Skin epidermis (tissue), 12 donors: ENCODE measurements around the gene USP48.
A peak's percentile ranks its signal among the peaks of the same experiment; 100 is the strongest.
"Not testable (repeated sequence)": the region's sequence is repeated elsewhere in the genome, so short reads cannot be mapped to it uniquely, and the experiment has no call there.

Experiments
- H3K27ac ChIP-seq, 21 experiments: fragments of 200-600 bp; sonication (generic) in 11 of 21; one replicate each; pipeline ENCODE4 v1.5.0; 2020; ENCODE audit warnings: mild to moderate bottlenecking in 3 of 21, inconsistent platforms in 2 of 21, moderate library complexity in 2 of 21
- H3K4me3 ChIP-seq, 7 experiments: fragments of 200-600 bp; sonication (generic) in 2 of 7; one replicate each; pipeline ENCODE4 v1.5.0; 2020; ENCODE audit warnings: inconsistent platforms in 2 of 7, mild to moderate bottlenecking in 2 of 7, moderate library complexity in 1 of 7

The USP48 gene, protein sequence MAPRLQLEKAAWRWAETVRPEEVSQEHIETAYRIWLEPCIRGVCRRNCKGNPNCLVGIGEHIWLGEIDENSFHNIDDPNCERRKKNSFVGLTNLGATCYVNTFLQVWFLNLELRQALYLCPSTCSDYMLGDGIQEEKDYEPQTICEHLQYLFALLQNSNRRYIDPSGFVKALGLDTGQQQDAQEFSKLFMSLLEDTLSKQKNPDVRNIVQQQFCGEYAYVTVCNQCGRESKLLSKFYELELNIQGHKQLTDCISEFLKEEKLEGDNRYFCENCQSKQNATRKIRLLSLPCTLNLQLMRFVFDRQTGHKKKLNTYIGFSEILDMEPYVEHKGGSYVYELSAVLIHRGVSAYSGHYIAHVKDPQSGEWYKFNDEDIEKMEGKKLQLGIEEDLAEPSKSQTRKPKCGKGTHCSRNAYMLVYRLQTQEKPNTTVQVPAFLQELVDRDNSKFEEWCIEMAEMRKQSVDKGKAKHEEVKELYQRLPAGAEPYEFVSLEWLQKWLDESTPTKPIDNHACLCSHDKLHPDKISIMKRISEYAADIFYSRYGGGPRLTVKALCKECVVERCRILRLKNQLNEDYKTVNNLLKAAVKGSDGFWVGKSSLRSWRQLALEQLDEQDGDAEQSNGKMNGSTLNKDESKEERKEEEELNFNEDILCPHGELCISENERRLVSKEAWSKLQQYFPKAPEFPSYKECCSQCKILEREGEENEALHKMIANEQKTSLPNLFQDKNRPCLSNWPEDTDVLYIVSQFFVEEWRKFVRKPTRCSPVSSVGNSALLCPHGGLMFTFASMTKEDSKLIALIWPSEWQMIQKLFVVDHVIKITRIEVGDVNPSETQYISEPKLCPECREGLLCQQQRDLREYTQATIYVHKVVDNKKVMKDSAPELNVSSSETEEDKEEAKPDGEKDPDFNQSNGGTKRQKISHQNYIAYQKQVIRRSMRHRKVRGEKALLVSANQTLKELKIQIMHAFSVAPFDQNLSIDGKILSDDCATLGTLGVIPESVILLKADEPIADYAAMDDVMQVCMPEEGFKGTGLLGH

DNA sequence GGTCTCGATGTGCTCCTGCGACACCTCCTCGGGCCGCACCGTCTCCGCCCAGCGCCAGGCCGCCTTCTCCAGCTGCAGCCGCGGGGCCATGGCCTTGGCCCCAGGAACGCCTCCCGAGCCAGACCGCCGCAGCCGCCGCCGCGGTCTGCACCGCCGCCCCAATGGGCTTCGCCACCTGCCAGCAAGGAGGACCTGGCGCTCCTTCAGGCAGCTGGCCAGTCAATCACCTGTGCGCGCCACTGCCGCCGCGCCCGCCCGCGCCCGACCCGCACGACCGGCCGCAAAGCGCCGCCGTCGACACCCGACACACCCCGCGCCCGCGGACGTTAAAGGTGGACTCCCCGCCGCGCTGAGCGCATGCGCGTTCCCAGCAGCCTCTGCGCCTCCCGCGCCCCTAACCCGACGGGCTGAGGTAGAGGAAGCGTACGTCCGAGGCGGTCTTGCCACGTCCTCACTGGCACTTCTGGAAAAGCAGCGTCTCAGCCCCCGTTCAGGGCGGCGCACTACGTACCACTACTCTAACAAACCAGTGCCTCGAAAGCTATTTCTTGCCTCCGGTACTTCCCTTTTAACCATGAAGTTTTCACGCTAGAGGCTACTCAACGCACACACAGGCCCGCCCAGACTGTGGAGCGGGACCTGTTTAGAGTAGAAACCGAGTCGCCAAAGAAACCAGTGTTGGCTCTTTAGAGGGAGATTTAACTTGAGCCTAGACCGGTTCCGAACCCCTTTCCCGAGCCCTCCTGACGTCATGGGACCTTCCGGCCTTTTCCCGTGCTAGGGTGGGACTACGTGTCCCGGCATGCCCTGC lies at the start of gene USP48:
Gene USP48 (minus strand): TSS at position 282 of the 811 bp plus-strand sequence. CDS start 192 bp downstream, at position 90.
- Histone ChIP-seq H3K27ac (peak within 1 kb of the TSS; percentile 88 to 100 (median 99)), H3K4me3 (peak within 1 kb of the TSS; percentile 56 to 100 (median 90))

DNA sequence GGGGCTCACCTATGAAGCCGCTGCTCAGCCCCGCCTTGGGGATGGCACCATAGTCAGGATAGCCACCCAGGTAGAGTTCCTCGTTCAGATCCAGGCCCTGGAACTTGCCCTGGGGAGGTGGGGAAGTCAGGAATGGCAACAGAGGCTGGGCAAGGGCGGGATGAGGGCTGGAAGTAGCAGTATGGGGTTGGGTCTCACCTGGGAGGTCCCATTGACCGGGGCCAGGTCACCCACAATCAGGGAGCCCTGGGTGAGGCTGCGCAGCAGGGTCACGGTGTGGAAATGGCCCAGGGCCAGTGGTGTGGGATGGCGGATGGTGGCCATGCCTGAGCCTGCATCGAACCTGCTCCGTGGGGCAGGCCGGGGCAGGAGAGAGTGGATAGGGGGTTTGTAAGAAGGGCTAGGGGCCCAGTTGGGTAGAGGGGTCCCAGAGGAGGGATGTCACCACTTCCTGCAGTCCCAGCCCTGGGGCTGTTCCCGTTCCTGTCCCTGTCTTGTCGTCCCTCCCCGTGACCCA lies 48.6 kb upstream of the USP48 start:
- Histone ChIP-seq H3K27ac (no peak overlapping the region), H3K4me3 (no peak overlapping the region)

DNA sequence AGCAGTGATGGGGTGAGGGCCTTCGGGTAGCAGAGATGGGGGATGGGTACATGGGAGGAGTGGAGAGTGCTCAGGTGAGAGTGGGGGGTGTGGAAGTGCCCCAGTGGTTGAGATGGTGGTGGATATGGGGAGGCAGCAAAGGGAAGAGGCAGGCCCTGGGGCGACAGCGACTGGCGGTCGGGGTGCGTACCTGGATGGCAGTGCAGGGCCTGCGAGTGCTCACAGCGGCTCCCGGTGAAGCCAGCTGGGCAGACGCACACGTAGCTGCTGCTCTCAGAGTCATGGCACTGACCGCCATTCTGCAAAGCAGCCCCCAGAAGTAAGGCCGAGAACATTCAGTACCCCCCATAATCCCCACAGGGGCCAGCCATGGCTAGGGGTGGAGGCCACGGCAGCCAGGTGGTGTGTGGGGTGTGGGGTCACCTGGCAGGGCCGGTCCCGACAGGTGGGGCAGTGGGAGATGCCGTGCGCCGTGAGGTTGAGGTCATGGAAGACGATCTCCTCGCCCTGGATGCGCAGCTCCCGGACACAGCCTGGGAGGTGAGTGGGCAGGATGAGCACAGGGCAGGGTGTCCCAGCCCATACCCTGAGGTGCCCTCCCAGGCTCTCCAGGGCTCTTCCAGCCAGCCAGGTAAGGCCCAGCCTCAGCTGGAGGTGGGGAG lies 48.0 kb upstream of the USP48 start:
- H3K27ac ChIP-seq, result no peak overlapping the region
- H3K4me3 ChIP-seq, result no peak overlapping the region

DNA sequence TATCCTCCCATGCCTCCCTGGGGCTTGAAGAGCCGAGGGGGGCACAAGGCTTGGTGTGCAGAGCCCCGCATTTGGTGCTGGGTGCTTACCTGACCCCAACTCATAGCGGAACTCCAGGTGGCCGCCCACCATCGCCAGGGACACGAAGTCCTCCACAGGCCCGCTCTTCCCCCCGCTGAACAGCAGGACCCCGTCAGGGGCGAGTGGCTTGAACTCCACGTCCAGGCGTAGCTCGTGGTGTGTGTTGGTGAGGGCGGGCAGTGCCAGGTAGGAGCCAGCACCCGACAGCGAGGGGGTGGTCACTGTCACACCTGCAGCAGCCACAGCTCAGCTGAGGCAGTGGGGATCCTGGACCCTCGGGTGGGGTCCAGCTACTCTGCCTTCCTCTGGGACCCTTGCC lies 46.3 kb upstream of the USP48 start:
- no peak overlapping the region for H3K27ac ChIP-seq
- no peak overlapping the region for H3K4me3 ChIP-seq

DNA sequence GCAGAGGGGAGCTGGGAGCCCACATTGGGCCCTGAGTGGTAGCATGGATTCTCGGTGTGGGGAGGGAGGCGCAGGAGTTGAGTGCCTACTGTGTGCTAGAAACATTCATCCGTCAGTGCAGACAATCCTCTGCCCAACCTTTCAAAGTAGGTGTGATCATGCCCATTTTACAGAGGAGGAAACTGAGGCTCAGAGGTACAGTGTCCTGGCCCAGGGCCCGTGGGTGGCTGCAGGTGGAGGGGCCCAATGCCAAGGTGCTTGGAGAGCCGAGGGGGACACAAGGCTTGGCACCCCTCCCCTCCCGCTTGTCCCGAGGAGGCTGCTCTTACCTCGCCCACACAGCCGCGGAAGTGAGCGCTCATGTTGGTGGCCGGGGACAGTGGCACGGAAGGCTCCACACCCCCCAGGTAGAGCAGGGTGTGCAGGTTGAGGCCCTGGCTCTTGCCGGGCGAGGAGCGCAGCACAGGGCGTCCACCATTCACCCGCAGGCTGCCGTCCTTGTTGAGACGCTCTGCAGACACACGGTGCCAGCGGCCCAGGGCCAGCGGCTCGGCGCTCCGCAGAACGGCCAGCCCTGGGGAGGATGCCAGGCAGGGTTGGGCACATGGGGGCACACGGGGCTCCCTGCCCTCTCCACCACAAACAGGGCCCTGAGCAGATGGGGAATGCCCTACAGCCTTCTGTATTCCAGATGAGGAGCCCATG lies 45.7 kb upstream of the USP48 start:
- Histone ChIP-seq H3K27ac (no peak overlapping the region), H3K4me3 (no peak overlapping the region)

DNA sequence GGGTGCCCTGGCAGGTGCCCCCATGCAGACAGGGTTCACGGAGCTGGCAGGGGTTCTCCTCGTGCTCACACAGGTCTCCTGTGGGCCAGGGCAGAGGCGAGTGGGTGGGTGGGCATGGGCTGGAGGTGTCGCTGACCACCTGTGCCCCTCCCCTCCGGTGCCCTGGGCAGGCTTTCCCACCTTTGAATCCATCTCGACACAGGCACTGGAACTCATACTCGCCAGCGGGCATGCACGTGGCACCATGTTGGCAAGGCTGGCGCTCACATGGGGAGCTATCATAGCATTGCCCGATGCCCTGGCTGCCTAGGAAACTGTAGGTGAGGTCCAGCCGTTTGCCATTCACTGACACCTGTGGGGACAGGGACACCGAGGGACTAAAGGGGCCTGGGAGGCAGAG lies 45.1 kb upstream of the USP48 start:
- no peak overlapping the region for H3K27ac ChIP-seq
- H3K4me3 ChIP-seq, result no peak overlapping the region

DNA sequence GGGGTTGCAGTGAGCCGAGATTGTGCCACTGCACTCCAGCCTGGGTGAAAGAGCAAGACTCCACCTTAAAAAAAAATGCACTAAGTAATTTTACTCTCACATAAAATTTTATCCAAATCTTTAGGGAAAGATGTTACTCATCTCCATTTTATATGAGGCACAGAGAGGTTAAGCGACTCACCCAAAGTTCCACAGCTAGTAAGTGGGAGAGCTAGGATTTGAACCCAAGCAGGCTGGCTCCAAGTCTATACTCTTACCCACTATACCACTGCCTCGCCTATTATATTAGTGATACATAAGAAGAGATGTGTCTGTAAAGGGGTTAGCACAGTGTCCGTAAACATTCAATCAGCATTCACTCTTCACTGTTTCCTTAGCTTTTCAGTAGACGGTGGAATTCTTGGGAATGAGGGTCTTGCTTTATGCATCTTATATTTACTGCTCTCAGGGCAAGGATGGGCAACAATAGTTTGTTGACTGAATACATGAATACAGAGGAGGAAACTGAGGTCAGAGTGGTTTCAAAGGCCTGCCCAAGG lies 44.3 kb upstream of the USP48 start:
- no peak overlapping the region for H3K4me3 ChIP-seq
- no peak overlapping the region for H3K27ac ChIP-seq

DNA sequence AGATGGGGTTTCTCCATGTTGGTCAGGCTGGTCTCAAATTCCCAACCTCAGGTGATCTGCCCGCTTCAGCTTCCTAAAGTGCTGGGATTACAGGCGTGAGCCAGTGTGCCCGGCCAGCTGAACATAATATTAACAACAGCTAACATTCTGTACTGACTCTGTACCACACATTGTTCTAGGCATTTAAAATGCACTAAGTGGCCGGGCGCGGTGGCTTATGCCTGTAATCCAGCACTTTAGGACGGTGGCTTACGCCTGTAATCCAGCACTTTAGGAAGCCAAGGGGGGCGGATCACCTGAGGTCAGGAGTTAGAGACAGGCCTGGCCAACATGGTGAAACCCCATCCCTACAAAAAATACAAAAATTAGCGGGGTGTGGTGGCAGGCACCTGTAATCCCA lies 43.7 kb upstream of the USP48 start:
- not testable (repeated sequence) for H3K27ac ChIP-seq, H3K4me3 ChIP-seq

DNA sequence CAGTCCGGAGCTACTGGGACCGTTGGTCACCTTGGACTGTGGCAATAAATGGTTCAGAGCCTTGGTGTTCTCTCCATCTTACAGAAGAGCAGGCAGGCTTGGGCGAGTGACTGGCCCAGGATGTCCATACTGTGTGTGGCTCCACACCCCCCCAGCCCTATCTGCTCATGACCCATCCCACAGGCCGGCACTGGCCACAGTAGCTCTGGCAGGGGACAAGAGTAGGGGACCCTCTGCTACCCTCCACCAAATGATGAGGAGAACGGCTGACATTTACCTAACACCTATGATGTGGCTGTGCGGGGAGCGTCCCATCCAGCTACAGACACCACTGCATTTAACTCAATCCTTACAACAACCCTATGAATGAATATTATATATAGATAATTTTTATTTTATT lies 42.4 kb upstream of the USP48 start:
- no peak overlapping the region for H3K27ac ChIP-seq
- H3K4me3 ChIP-seq, result no peak overlapping the region

DNA sequence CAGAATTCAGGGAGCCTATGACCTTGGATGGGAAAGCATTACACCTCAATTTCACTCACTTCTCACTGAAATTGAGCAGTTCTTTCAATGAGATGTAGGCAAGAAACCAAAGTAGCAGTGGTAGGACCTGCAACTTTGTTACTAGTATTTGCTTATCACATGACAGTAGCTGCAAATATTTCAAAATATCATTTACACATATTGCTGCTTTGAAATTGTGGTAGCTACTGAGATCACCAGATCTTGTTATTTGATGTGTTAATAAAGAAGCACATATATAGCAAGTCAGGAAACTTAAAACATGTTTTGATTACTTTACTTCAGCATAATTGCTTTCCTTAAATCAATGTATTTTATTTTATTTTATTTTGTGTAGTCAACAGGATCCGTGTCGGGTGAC lies 42.0 kb upstream of the USP48 start:
- Histone ChIP-seq H3K27ac (no peak overlapping the region), H3K4me3 (no peak overlapping the region)

DNA sequence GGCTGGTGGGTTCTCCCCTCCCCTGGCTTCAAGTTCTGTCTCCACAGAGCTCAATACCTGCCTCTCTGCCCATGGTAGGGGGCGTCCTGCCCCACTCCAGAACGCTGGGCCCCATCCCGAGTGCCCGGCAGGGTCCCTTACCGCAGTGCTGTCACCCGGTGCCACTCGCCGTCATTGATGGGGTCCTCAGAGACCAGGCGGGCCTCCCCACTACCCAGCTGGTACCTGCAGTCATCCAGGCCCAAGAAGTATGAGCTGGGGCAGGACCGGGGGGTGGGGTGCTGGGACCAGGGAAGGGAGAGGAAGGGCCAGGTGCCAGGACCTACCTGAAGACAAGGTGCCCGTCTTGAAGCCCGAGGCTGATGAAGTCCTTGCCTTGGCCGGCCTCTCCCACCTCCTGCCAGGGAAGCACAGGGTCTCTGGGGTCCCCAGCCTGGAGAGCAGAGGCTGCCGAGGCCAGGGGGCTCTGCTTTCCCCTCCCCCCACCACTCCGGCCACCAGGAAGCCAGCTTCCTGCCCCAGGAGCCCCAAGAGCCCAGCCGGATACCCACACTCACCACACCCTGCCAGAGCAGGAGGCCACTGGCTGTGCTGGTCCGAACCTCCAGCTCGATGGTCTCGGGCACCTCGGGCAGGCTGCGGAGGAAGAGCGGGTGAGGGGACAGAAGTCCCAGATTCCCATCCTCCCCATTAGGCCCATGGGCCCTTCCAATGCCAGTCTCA lies 41.2 kb upstream of the USP48 start:
- H3K4me3 ChIP-seq, result no peak overlapping the region
- no peak overlapping the region for H3K27ac ChIP-seq

DNA sequence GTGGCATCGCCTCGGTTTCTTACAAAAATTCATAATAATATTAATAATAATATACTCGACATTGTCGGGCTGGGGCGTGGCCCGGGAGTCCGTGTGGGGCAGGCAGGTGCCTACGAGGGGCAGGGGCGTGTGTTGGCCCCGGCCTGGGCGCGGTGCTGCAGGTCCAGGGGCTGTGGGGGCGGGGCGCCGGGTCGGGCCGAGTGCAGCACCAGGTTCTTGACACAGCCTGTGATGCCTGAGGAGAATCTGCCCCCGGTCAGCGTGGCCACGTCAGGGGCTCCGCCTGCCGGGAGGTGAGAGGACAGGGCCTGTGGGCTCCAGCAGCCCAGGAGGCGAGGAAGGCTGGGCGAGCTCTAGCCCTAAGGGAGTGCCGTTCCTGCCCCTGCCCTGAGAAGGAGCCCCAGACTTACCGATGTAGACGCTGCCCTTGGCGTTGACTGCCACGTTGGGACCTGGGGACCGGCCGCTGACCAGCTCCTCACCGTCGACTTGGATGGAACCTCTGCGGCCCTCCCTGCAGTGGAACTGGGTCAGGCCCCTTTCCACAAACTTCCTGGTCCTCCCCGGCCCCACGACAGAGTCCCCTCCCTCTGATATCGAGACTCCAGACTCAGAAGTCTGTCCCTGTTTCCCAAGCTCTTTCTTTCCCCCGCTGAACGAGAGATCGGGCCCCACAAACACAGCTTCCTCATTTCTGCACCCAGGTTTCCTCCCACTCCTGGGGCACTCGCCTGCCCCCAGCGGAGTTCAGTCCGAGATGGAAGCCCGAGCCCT lies 40.4 kb upstream of the USP48 start:
- H3K27ac ChIP-seq, result no peak overlapping the region
- H3K4me3 ChIP-seq, result no peak overlapping the region

DNA sequence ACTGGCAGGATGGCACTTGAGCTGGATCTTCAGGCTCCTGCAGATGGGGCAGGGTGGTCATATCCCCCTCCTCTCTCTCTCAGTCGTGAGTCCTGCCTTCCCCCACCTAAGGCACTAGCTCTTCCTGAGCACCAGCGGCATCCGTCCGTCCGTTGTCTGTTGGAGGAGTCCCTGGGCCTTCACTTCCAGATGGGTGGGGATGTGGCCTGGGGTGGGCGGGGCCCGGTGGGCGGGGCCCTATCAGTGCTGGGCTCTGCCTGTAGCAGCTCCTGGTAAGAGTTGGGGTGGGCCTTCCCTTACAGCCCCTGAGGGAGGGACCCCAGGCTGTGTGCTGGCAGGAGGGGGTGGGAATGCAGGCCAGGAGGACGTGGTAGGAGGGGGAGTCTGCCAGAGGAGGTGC lies 39.4 kb upstream of the USP48 start:
- Histone ChIP-seq H3K27ac (no peak overlapping the region), H3K4me3 (no peak overlapping the region)

DNA sequence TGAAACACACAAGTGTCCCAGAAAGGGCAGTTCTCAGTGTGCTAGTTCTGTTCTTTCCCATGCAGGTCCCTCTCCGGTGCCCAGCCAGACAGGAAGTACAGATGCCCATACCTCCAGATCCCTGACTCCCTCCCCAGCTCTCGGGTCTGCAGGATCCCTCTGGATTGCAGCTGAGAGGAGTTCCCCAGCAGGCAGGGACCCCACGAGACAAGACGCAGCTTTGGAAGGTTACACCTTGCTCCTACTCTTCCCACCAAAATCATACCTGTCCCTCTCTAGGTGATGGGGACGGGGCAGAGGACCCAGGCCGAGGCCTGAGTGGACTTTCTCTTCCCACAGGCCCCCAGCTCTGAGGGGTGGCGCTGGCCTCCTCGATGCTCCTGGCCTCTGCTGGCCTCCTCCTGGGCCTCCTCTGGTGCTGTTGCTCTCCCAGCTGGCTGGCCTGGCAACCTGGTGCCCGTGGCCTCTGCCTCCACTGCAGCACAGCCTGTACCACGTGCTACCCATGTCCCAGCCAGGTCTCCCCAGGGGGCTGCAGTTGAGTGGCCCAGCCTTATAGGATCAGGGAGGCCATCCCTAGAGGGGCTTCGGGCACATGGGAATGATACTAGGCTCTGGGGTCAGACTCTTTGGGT lies 38.6 kb upstream of the USP48 start:
- H3K4me3 ChIP-seq, result no peak overlapping the region
- no peak overlapping the region for H3K27ac ChIP-seq

DNA sequence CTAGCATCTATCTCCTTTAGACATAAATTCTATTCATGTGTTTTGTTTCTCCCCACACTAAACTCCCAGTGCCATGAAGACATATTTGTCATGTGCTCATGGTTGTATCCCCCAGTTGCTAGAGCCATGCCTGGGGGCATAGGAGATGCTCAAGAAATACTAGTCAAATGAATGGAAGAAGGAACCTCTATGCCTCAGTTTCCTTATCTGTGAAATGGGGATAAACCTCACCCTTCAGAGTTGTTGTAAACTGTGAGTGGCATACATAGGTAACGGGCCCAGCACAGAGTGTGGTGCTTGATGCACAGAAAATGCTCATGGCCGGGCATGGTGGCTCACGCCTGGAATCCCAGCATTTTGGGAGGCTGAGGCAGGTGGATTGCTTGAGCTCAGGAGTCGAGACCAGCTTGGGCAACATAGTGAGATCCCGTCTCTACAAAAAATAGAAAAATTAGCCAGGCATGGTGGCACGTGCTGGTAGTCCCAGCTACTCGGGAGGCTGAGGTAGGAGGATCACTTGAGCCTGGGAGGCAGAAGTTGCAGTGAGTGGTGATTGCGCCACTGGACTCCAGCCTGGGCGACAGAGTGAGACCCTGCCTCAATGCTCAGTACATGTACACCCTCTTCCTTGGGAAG lies 37.8 kb upstream of the USP48 start:
- H3K4me3 ChIP-seq, result no peak overlapping the region
- H3K27ac ChIP-seq, result no peak overlapping the region

DNA sequence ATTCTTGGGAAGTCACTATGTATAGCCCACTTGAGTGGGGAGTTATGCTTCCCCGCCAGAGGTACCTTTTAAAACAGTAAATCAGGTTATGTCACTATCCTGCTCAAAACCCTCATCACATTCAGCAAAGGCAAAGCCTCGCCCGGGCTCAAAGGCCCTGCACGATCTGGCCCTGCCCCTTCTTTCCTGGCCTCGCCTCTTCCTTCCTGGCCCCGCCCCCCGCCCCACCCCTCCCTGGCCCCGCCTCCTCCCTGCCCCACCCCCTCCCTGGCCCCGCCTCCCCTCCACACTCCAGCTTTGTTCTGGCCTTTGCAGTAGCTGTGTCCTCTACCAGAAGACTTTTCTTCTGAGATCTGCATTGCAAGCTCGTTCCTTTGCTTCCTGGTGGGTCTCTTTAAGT lies 35.7 kb upstream of the USP48 start:
- Histone ChIP-seq H3K27ac (no peak overlapping the region), H3K4me3 (no peak overlapping the region)
